Measurements from ENCODE around the gene MGLL. TPM values are rescaled to one million over a fixed set of nuclear protein-coding genes. Genes with fewer than 3 reads are reported as not detected.

Gene MGLL
- total RNA-seq, 1 donor from 2014 or later = 27.3 TPM

- Histone ChIP-seq H3K9ac (ENCODE audit: low read length) (peak overlapping the region; percentile 62), H3K27ac (ENCODE audit: low read depth, low read length) (peak overlapping the region; percentile 85), H3K27me3 (ENCODE audit: insufficient read depth, low read length) (no peaks in the 10 kb centered on the region), H3K36me3 (ENCODE audit: insufficient read depth, low read length) (no peaks in the 10 kb centered on the region), H3K4me3 (ENCODE audit: insufficient read depth, low read depth, low read length) (peak overlapping the region; percentile 27), H4K20me1 (ENCODE audit: insufficient read depth, low read length) (no peaks in the 10 kb centered on the region), H3K4me2 (ENCODE audit: low read length) (peak overlapping the region; percentile 74), H2AFZ (ENCODE audit: low read depth, low read length) (no peak overlapping the region), H3K79me2 (ENCODE audit: insufficient read depth, low read length) (peaks cover 4% of the 10 kb centered on the region), H3K9me3 (ENCODE audit: insufficient read depth, low read depth, low read length) (no peaks in the 10 kb centered on the region), H3K4me1 (ENCODE audit: insufficient read depth, low read length) (peaks cover 53% of the 10 kb centered on the region)
- Mint-ChIP-seq H3K27me3 (ENCODE audit: low read depth, unreplicated experiment) (peaks cover 3% of the 10 kb centered on the region), H3K9me3 (ENCODE audit: unreplicated experiment) (no peaks in the 10 kb centered on the region), H3K27ac (ENCODE audit: unreplicated experiment) (peak overlapping the region; percentile 97), H3K4me3 (ENCODE audit: unreplicated experiment) (peak overlapping the region; percentile 72), H3K36me3 (ENCODE audit: low read depth, unreplicated experiment) (no peaks in the 10 kb centered on the region), H3K4me1 (ENCODE audit: low read depth, unreplicated experiment) (peaks cover 65% of the 10 kb centered on the region)
- peak; percentile 99 for FAIRE-seq
- DNase-seq (ENCODE audit: low read depth) = peak; percentile 99
- TF ChIP-seq CTCF (IDR thresholded peaks at IDR 0.05; ENCODE audit: insufficient read depth, low read depth, low read length) (no peak), EZH2 (IDR thresholded peaks at IDR 0.05; ENCODE audit: insufficient read depth, low read length) (no peak)
These were observed 87.4 kb downstream of the MGLL start for GRCh38 chr3:127734754-127735473.

GRCh38 chr3:127734181-127734720 lies 88.1 kb downstream of the MGLL start:
- Histone ChIP-seq H3K27me3 (ENCODE audit: insufficient read depth, low read length) (no peaks in the 10 kb centered on the region), H2AFZ (ENCODE audit: low read depth, low read length) (no peak overlapping the region), H3K9ac (ENCODE audit: low read length) (peak overlapping the region; percentile 44), H3K36me3 (ENCODE audit: insufficient read depth, low read length) (no peaks in the 10 kb centered on the region), H4K20me1 (ENCODE audit: insufficient read depth, low read length) (no peaks in the 10 kb centered on the region), H3K9me3 (ENCODE audit: insufficient read depth, low read depth, low read length) (no peaks in the 10 kb centered on the region), H3K27ac (ENCODE audit: low read depth, low read length) (peak overlapping the region; percentile 85), H3K4me2 (ENCODE audit: low read length) (peak overlapping the region; percentile 74), H3K4me1 (ENCODE audit: insufficient read depth, low read length) (peaks cover 46% of the 10 kb centered on the region), H3K79me2 (ENCODE audit: insufficient read depth, low read length) (peaks cover 4% of the 10 kb centered on the region), H3K4me3 (ENCODE audit: insufficient read depth, low read depth, low read length) (peak overlapping the region; percentile 14)
- Mint-ChIP-seq H3K27ac (ENCODE audit: unreplicated experiment) (peak overlapping the region; percentile 97), H3K4me3 (ENCODE audit: unreplicated experiment) (peak overlapping the region; percentile 72), H3K36me3 (ENCODE audit: low read depth, unreplicated experiment) (no peaks in the 10 kb centered on the region), H3K9me3 (ENCODE audit: unreplicated experiment) (no peaks in the 10 kb centered on the region), H3K27me3 (ENCODE audit: low read depth, unreplicated experiment) (peaks cover 3% of the 10 kb centered on the region), H3K4me1 (ENCODE audit: low read depth, unreplicated experiment) (peaks cover 65% of the 10 kb centered on the region)
- DNase-seq (ENCODE audit: low read depth) (no peak), FAIRE-seq (no peak)
- TF ChIP-seq CTCF (IDR thresholded peaks at IDR 0.05; ENCODE audit: insufficient read depth, low read depth, low read length) (no peak), EZH2 (IDR thresholded peaks at IDR 0.05; ENCODE audit: insufficient read depth, low read length) (no peak)

- Mint-ChIP-seq H3K4me3 (ENCODE audit: unreplicated experiment) (no peak overlapping the region), H3K4me1 (ENCODE audit: low read depth, unreplicated experiment) (peaks cover 62% of the 10 kb centered on the region)
- peak overlapping the region; percentile 74 for H3K4me2 ChIP-seq (ENCODE audit: low read length)
These were observed 88.5 kb downstream of the MGLL start for GRCh38 chr3:127733781-127734180.

More at GRCh38 chr3:127733781-127734180, 88.5 kb downstream of the MGLL start:
- no peaks in the 10 kb centered on the region for H3K9me3 Mint-ChIP-seq (ENCODE audit: unreplicated experiment)
- DNase-seq (ENCODE audit: low read depth) = no peak
- H4K20me1 ChIP-seq (ENCODE audit: insufficient read depth, low read length) = no peaks in the 10 kb centered on the region
- H3K27ac Mint-ChIP-seq (ENCODE audit: unreplicated experiment) = no peak overlapping the region
- TF ChIP-seq CTCF (IDR thresholded peaks at IDR 0.05; ENCODE audit: insufficient read depth, low read depth, low read length) = no peak
- TF ChIP-seq EZH2 (IDR thresholded peaks at IDR 0.05; ENCODE audit: insufficient read depth, low read length) = no peak
- H3K4me1 ChIP-seq (ENCODE audit: insufficient read depth, low read length) = peaks cover 41% of the 10 kb centered on the region
- H3K36me3 ChIP-seq (ENCODE audit: insufficient read depth, low read length) = no peaks in the 10 kb centered on the region
- peaks cover 4% of the 10 kb centered on the region for H3K79me2 ChIP-seq (ENCODE audit: insufficient read depth, low read length)
- peak overlapping the region; percentile 44 for H3K9ac ChIP-seq (ENCODE audit: low read length)
- FAIRE-seq = no peak
- H3K27me3 ChIP-seq (ENCODE audit: insufficient read depth, low read length) = no peaks in the 10 kb centered on the region
- H2AFZ ChIP-seq (ENCODE audit: low read depth, low read length) = no peak overlapping the region
- peaks cover 3% of the 10 kb centered on the region for H3K27me3 Mint-ChIP-seq (ENCODE audit: low read depth, unreplicated experiment)
- H3K4me3 ChIP-seq (ENCODE audit: insufficient read depth, low read depth, low read length) = no peak overlapping the region
- peak overlapping the region; percentile 85 for H3K27ac ChIP-seq (ENCODE audit: low read depth, low read length)
- H3K9me3 ChIP-seq (ENCODE audit: insufficient read depth, low read depth, low read length) = no peaks in the 10 kb centered on the region
- H3K36me3 Mint-ChIP-seq (ENCODE audit: low read depth, unreplicated experiment) = no peaks in the 10 kb centered on the region
